Measurements from ENCODE around the gene KCTD17. TPM values are rescaled to one million over a fixed set of nuclear protein-coding genes. Genes with fewer than 3 reads are reported as not detected.

The KCTD17 gene
- total and polyA plus RNA-seq, 2 of the 13 experiments (the other 11 are each of a cell fraction or from before 2014, with no cell fraction given): 5.3 to 11.7 TPM

DNA sequence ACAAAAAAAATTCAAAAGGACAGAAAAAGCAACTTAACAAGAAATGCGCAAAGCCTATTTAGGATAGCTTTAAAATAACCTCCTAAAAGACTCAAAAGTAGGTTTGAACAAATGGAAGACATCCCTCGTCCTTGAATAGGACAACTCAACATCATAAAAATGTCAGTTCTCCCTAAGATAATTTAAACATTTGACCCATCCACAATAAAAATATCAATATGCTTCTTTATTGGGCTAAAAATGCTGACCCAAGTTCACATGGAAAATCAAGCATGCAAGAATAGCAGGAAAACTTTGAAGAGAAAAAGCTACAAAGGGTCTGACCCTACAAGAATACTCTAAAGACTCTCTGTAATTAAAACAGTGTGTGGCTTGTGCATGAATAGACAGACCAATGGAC lies 12.1 kb upstream of the KCTD17 start:
- WGBS (ENCODE audit: low lambda C conversion rate): 97% methylated on average over 2 of the region's 2 CpGs
- Histone ChIP-seq H4K20me1 (ENCODE audit: insufficient read depth, low read length) (no peaks in the 10 kb centered on the region), H2AFZ (ENCODE audit: low read length) (no peak overlapping the region), H3K4me1 (ENCODE audit: insufficient read depth, low read length) (peaks cover 87% of the 10 kb centered on the region), H3K4me3 (replicated peaks in 1 of 3; ENCODE audit: insufficient read depth in 1 of 3, low read depth in 2 of 3, low read length in 3 of 3) (no peak overlapping the region), H3K27ac (ENCODE audit: extremely low read length, insufficient read depth, low read length) (no peak overlapping the region), H3K27me3 (ENCODE audit: control insufficient read depth in 1 of 2, insufficient read depth in 2 of 2, low read length in 2 of 2) (no peaks in the 10 kb centered on the region), H3K79me2 (ENCODE audit: insufficient read depth, low read length) (no peaks in the 10 kb centered on the region), H3K4me2 (ENCODE audit: low read depth, low read length) (no peak overlapping the region), H3K36me3 (replicated peaks in 1 of 2; ENCODE audit: control insufficient read depth in 1 of 2, insufficient read depth in 2 of 2, low read length in 2 of 2) (no peaks in the 10 kb centered on the region), H3K9ac (ENCODE audit: insufficient read depth, low read depth, low read length) (no peak overlapping the region), H3K9me3 (ENCODE audit: low read length) (no peaks in the 10 kb centered on the region)
- ChIA-PET CTCF (ENCODE audit: low intra/inter-chr PET ratio, low total read pairs) (no interaction called here), POLR2A (interaction anchor here (7.9 kb wide), 1 partner anchor 24 kb away, joined by 141 read pairs; the partner anchor contains the start of genes MPST and TST)
- no peak for TF ChIP-seq MYC (CRISPR knock-in tag; IDR thresholded peaks at IDR 0.05; ENCODE audit: borderline replicate concordance)
- TF ChIP-seq KMT2B (CRISPR knock-in tag; IDR thresholded peaks at IDR 0.05): no peak
- TF ChIP-seq ZIK1 (CRISPR knock-in tag; IDR thresholded peaks at IDR 0.05; ENCODE audit: borderline replicate concordance, low read depth): no peak
- TF ChIP-seq ZNF12 (CRISPR knock-in tag; IDR thresholded peaks at IDR 0.05): no peak
- TF ChIP-seq ZEB1 (IDR thresholded peaks at IDR 0.05; ENCODE audit: insufficient replicate concordance, low read depth): no peak
- no peak for TF ChIP-seq ATF3 (CRISPR knock-in tag; IDR thresholded peaks at IDR 0.05)
- no peak for TF ChIP-seq ZNF605 (CRISPR knock-in tag; IDR thresholded peaks at IDR 0.05)
- TF ChIP-seq ZFP82 (CRISPR knock-in tag; IDR thresholded peaks at IDR 0.05; ENCODE audit: borderline replicate concordance): no peak
- TF ChIP-seq SNRNP70 (IDR thresholded peaks at IDR 0.05; ENCODE audit: low read depth, low read length): no peak
- no peak for TF ChIP-seq MYNN (CRISPR knock-in tag; IDR thresholded peaks at IDR 0.05; ENCODE audit: low read depth)
- TF ChIP-seq, protein P1, sequence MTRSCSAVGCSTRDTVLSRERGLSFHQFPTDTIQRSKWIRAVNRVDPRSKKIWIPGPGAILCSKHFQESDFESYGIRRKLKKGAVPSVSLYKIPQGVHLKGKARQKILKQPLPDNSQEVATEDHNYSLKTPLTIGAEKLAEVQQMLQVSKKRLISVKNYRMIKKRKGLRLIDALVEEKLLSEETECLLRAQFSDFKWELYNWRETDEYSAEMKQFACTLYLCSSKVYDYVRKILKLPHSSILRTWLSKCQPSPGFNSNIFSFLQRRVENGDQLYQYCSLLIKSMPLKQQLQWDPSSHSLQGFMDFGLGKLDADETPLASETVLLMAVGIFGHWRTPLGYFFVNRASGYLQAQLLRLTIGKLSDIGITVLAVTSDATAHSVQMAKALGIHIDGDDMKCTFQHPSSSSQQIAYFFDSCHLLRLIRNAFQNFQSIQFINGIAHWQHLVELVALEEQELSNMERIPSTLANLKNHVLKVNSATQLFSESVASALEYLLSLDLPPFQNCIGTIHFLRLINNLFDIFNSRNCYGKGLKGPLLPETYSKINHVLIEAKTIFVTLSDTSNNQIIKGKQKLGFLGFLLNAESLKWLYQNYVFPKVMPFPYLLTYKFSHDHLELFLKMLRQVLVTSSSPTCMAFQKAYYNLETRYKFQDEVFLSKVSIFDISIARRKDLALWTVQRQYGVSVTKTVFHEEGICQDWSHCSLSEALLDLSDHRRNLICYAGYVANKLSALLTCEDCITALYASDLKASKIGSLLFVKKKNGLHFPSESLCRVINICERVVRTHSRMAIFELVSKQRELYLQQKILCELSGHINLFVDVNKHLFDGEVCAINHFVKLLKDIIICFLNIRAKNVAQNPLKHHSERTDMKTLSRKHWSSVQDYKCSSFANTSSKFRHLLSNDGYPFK (CRISPR knock-in tag; IDR thresholded peaks at IDR 0.05; ENCODE audit: borderline replicate concordance): no peak
- no peak for TF ChIP-seq JUNB (CRISPR knock-in tag; IDR thresholded peaks at IDR 0.05; ENCODE audit: borderline replicate concordance)
- BruUV-seq (replicated peaks): no TSS peak
- ATAC-seq (no peak), FAIRE-seq (no peak), DNase-seq (ENCODE audit: low spot score) (no peak)
- intact Hi-C loops (cut with micrococcal nuclease; ENCODE audit: unreplicated experiment) (no loop called here), in situ Hi-C loops (cut with HindIII; ENCODE audit: extremely low pct_ligation_motif_present, low pct_unique_long_range_greater_than_20kb) (no loop called here)
